ENCODE results near the gene VPS13A. TPM values are rescaled to one million over a fixed set of nuclear protein-coding genes. Genes with fewer than 3 reads are reported as not detected.

VPS13A gene
- total RNA-seq, 1 experiment from 2014 or later: 31.5 TPM

GRCh38 chr9:77435277-77435676 is 257.9 kb downstream of the VPS13A start:
- ChIA-PET CTCF (interaction anchor here (0.7 to 2.8 kb wide), 4 partner anchors 19 to 53 kb away, joined by 3 to 62 read pairs (median 20); no protein-coding TSS in a partner anchor), POLR2A (no interaction called here)
- no peak overlapping the region for H3K4me3 Mint-ChIP-seq
- H3K27ac Mint-ChIP-seq: no peak overlapping the region
- peaks cover 9% of the 10 kb centered on the region; the same call in 1 of the 2 replicates for H3K9me3 Mint-ChIP-seq
- peaks cover 11% of the 10 kb centered on the region for H3K36me3 Mint-ChIP-seq
- peaks cover 29% of the 10 kb centered on the region for H3K4me1 Mint-ChIP-seq
- TF ChIP-seq SMAD4 (CRISPR knock-in tag; IDR thresholded peaks at IDR 0.05) (no peak), GTF2I (CRISPR knock-in tag; conservative IDR thresholded peaks at IDR 0.05) (no peak), USF2 (CRISPR knock-in tag; IDR thresholded peaks at IDR 0.05) (no peak), JAZF1 (CRISPR knock-in tag; IDR thresholded peaks at IDR 0.05) (no peak), IRF1 (CRISPR knock-in tag; IDR thresholded peaks at IDR 0.05) (no peak), ZNF671 (CRISPR knock-in tag; IDR thresholded peaks at IDR 0.05) (no peak), GRHL2 (CRISPR knock-in tag; IDR thresholded peaks at IDR 0.05; ENCODE audit: insufficient replicate concordance, severe bottlenecking) (no peak), ATF2 (CRISPR knock-in tag; IDR thresholded peaks at IDR 0.05; ENCODE audit: borderline replicate concordance, low read depth) (no peak), ZNF281 (CRISPR knock-in tag; IDR thresholded peaks at IDR 0.05) (no peak), ATF6 (CRISPR knock-in tag; IDR thresholded peaks at IDR 0.05) (no peak), NFATC4 (CRISPR knock-in tag; IDR thresholded peaks at IDR 0.05) (no peak), NFE2L1 (CRISPR knock-in tag; IDR thresholded peaks at IDR 0.05) (no peak), ZNF425 (CRISPR knock-in tag; conservative IDR thresholded peaks at IDR 0.05) (no peak), ZSCAN18 (CRISPR knock-in tag; IDR thresholded peaks at IDR 0.05) (no peak), ZNF532 (CRISPR knock-in tag; IDR thresholded peaks at IDR 0.05; ENCODE audit: borderline replicate concordance) (no peak), ATF1 (CRISPR knock-in tag; IDR thresholded peaks at IDR 0.05) (no peak)
- H3K27me3 Mint-ChIP-seq (ENCODE audit: low read depth): no peaks in the 10 kb centered on the region; the same call in 1 of the 2 replicates
- DNase-seq (ENCODE audit: low spot score) (no peak), ATAC-seq (no peak)

Measured in WTC11 (cell line).